Adrenal gland (tissue), 5 donors: ENCODE results near the gene PGRMC2.

Experiments used
- CTCF ChIP-seq, 6 experiments: fragments of 450-650 bp in 4 of 6; fragments of 200-600 bp in 2 of 6; sonication (generic) in 1 of 6; IDR thresholded peaks; 1 replicate in 5 of 6; 2 replicates in 1 of 6; pipeline versions ENCODE4 v1.5.1 to v1.8.0; 2016 to 2021; ENCODE audit warnings: antibody characterized with exemption in 6 of 6, mild to moderate bottlenecking in 2 of 6, moderate library complexity in 1 of 6
- POLR2A ChIP-seq, 2 donors: fragments of 450-650 bp; IDR thresholded peaks; one replicate each; pipeline ENCODE4 v1.6.1; 2017; ENCODE audit warnings: antibody characterized with exemption in 2 of 2, mild to moderate bottlenecking in 2 of 2, moderate library complexity in 1 of 2
- donor health status: DM: no; HTN: no; CAD: no.

- TF ChIP-seq CTCF (IDR thresholded peaks at IDR 0.05) (no peak), POLR2A (IDR thresholded peaks at IDR 0.05) (no peak)
These were observed 2.0 kb upstream of the PGRMC2 start for GRCh38 chr4:128289523-128290158.
